Neural cell (in vitro differentiated cells): Measurements from ENCODE around the gene TCP10L. TPM values are rescaled to one million over a fixed set of nuclear protein-coding genes. Genes with fewer than 3 reads are reported as not detected.
"Not testable (repeated sequence)": the region's sequence is repeated elsewhere in the genome, so short reads cannot be mapped to it uniquely, and the experiment has no call there.

Experiments used
- H2AFZ ChIP-seq: fragments of 200-600, 300-800 bp; sonication (generic), shearing (Covaris generic); 2 replicates; pipeline ENCODE4 v1.6.0; 2014; ENCODE audit warnings: low read depth, mild to moderate bottlenecking, antibody characterized with exemption, low read length, moderate library complexity
- H3F3A ChIP-seq: fragments of 200-600 bp; shearing (Covaris generic); 2 replicates; pipeline ENCODE4 v1.6.1; 2016; ENCODE audit warnings: mild to moderate bottlenecking, moderate library complexity, mixed read lengths, antibody characterized with exemption, low read length; ENCODE audit not compliant: insufficient read depth, poor library complexity, severe bottlenecking
- H3K27ac ChIP-seq: fragments of 200-600, 300-800 bp; sonication (generic), shearing (Covaris generic); 2 replicates; pipeline ENCODE4 v1.5.1; 2014; ENCODE audit warnings: mild to moderate bottlenecking, low read length, moderate library complexity
- H3K27me3 ChIP-seq: fragments of 300-800, 200-600 bp; sonication (generic), shearing (Covaris generic); 2 replicates; pipeline ENCODE4 v1.6.0; 2014; ENCODE audit warnings: mild to moderate bottlenecking, low read depth, low read length, moderate library complexity; ENCODE audit not compliant: insufficient read depth
- H3K36me3 ChIP-seq: fragments of 300-800, 200-600 bp; sonication (generic), shearing (Covaris generic); 2 replicates; pipeline ENCODE4 v1.5.1; 2014; ENCODE audit warnings: mild to moderate bottlenecking, antibody characterized with exemption, low read length, moderate library complexity; ENCODE audit not compliant: insufficient read depth
- H3K4me2 ChIP-seq: fragments of 300-800, 200-600 bp; sonication (generic), shearing (Covaris generic); 2 replicates; pipeline ENCODE4 v1.6.0; 2014; ENCODE audit warnings: mild to moderate bottlenecking, low read length
- H3K4me3 ChIP-seq: fragments of 300-800, 200-600 bp; sonication (generic), shearing (Covaris generic); 2 replicates; pipeline ENCODE4 v1.5.1; 2014; ENCODE audit warnings: mild to moderate bottlenecking, low read length, moderate library complexity
- H3K79me2 ChIP-seq: fragments of 200-600 bp; shearing (Covaris generic); replicated peaks from 2 replicates; pipeline ENCODE4 v1.6.0; 2014; ENCODE audit warnings: mild to moderate bottlenecking, low read length, moderate library complexity; ENCODE audit not compliant: insufficient read depth
- H3K9ac ChIP-seq: fragments of 300-800, 200-600 bp; sonication (generic), shearing (Covaris generic); 2 replicates; pipeline ENCODE4 v1.6.1; 2016; ENCODE audit warnings: mild to moderate bottlenecking, low read length, mixed read lengths
- H3K9me2 ChIP-seq: fragments of 200-600 bp; shearing (Covaris generic); 2 replicates; pipeline ENCODE4 v1.6.1; 2016; ENCODE audit warnings: mild to moderate bottlenecking, low read length, mixed read lengths; ENCODE audit not compliant: insufficient read depth
- H3K9me3 ChIP-seq: fragments of 200-600, 300-800 bp; sonication (generic), shearing (Covaris generic); 2 replicates; pipeline ENCODE4 v1.6.1; 2016; ENCODE audit warnings: mild to moderate bottlenecking, mixed run types, low read length, moderate library complexity, mixed read lengths
- H4K20me1 ChIP-seq: fragments of 200-600 bp; shearing (Covaris generic); 2 replicates; pipeline ENCODE4 v1.6.1; 2016; ENCODE audit warnings: mild to moderate bottlenecking, mixed run types; ENCODE audit not compliant: insufficient read depth
- EP300 ChIP-seq: fragments of 450-650 bp; conservative IDR thresholded peaks from 2 replicates; pipeline ENCODE4 v1.6.1; 2014; ENCODE audit warnings: antibody characterized with exemption, mild to moderate bottlenecking, moderate library complexity; ENCODE audit not compliant: poor library complexity, severe bottlenecking
- EZH2 ChIP-seq: fragments of 200-600, 300-800 bp; shearing (Covaris generic), sonication (generic); IDR thresholded peaks from 2 replicates; pipeline ENCODE4 v1.6.1; 2014; ENCODE audit warnings: antibody characterized with exemption, low read length, borderline replicate concordance, mild to moderate bottlenecking; ENCODE audit not compliant: insufficient read depth, poor library complexity, severe bottlenecking
- MXI1 ChIP-seq: fragments of 450-650 bp; conservative IDR thresholded peaks from 2 replicates; pipeline ENCODE4 v1.6.1; 2014; ENCODE audit warnings: antibody characterized with exemption, mild to moderate bottlenecking; ENCODE audit not compliant: poor library complexity, severe bottlenecking
- POLR2AphosphoS5 ChIP-seq: IDR thresholded peaks from 2 replicates; pipeline ENCODE4 v1.6.1; 2012
- RAD21 ChIP-seq: fragments of 450-650 bp; conservative IDR thresholded peaks from 2 replicates; pipeline ENCODE4 v1.6.1; 2014; ENCODE audit warnings: antibody characterized with exemption, mild to moderate bottlenecking, moderate library complexity
- SMC3 ChIP-seq: fragments of 450-650 bp; conservative IDR thresholded peaks from 2 replicates; pipeline ENCODE4 v1.6.1; 2014; ENCODE audit warnings: antibody characterized with exemption, mild to moderate bottlenecking, moderate library complexity; ENCODE audit not compliant: poor library complexity
- TAF1 ChIP-seq: IDR thresholded peaks from 2 replicates; pipeline ENCODE4 v1.6.1; 2012; ENCODE audit warnings: low read depth
- polyA plus RNA-seq: library from polyadenylated mRNA; depleted of rRNA; stranded (reverse); fragments of >200 nt; gene quantifications from 2 replicates; pipeline ENCODE4 v1.2.3, GENCODE V29; 2014
- TF ChIP-seq, protein P1 (sequence below): fragments of 450-650 bp; IDR thresholded peaks from 2 replicates; pipeline ENCODE4 v1.5.1; 2014; ENCODE audit warnings: antibody characterized with exemption, mild to moderate bottlenecking, moderate library complexity; ENCODE audit not compliant: poor library complexity, severe bottlenecking
- TF ChIP-seq, protein P2 (sequence below): IDR thresholded peaks from 2 replicates; pipeline ENCODE4 v1.6.1; 2012; ENCODE audit warnings: borderline replicate concordance

TCP10L gene
- polyA plus RNA-seq, 1 donor from 2014 or later, result 1.7 TPM

DNA sequence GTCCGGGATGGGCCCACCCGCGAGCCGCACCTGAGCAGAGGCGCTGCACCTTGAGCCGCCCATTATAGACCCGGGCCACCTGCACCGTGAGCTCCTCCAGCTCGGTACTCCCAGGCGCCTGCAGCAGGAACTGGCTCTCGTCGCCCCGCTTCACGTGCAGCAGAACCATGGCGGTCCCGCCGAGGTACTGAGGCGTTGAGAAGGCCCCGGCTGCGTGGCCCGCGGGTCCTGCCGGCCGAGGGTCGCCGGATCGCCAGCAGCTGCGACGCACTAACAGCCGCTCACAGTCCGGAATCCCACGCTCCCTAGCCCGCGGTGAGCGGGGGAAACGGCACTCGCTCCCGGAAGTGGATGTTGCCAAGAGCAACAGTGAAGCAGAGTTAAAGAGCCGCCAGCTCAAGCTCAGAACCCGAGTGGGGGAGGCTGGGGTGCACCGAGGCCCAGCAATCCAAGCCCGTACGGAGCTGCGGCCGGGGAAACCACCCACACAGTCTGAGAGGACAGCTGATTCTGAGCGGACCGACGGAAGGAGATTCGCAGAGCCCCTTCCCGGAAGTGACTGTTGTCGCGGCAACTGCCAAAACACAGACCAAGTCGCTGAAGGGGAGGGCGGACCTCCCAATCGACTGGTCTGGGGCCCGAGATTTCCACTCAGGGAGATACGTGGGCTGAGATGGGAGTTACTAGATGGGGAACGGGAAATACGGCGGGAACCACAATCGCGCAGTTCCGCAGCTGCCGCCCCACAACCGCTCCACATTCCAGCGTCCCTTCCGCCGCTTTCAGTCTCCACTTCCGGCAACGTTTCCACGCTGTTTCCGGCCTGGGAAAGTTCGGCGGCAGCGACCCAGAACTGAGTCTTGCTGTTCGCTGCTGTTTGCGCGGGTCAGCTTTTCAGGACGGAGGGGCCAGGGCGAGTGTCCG is 27.0 kb upstream of the TCP10L start, which contains the start of gene CFAP298:
Gene CFAP298, minus strand, starts transcription at position 303 of the 924 bp plus-strand sequence. Its CDS starts 134 bp downstream, at position 169.
- Histone ChIP-seq H3K36me3 (no peaks in the 10 kb centered on the region), H3K4me3 (peak within 1 kb of the TSS; percentile 93), H3K9me3 (no peaks in the 10 kb centered on the region), H3K9me2 (no peaks in the 10 kb centered on the region), H3F3A (no peaks in the 10 kb centered on the region), H3K9ac (peak within 1 kb of the TSS; percentile 72), H3K4me2 (peak within 1 kb of the TSS; percentile 82), H3K27me3 (no peaks in the 10 kb centered on the region), H2AFZ (peak within 1 kb of the TSS; percentile 71), H3K27ac (peak within 1 kb of the TSS; percentile 75), H3K79me2 (peaks cover 8% of the 10 kb centered on the region), H4K20me1 (no peaks in the 10 kb centered on the region)
- TF ChIP-seq, protein P1, sequence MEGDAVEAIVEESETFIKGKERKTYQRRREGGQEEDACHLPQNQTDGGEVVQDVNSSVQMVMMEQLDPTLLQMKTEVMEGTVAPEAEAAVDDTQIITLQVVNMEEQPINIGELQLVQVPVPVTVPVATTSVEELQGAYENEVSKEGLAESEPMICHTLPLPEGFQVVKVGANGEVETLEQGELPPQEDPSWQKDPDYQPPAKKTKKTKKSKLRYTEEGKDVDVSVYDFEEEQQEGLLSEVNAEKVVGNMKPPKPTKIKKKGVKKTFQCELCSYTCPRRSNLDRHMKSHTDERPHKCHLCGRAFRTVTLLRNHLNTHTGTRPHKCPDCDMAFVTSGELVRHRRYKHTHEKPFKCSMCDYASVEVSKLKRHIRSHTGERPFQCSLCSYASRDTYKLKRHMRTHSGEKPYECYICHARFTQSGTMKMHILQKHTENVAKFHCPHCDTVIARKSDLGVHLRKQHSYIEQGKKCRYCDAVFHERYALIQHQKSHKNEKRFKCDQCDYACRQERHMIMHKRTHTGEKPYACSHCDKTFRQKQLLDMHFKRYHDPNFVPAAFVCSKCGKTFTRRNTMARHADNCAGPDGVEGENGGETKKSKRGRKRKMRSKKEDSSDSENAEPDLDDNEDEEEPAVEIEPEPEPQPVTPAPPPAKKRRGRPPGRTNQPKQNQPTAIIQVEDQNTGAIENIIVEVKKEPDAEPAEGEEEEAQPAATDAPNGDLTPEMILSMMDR, result no peak
- TF ChIP-seq TAF1 (peak; percentile 4), MXI1 (peak; percentile 98), POLR2AphosphoS5 (no peak), EP300 (peak; percentile 72), SMC3 (peak; percentile 11)
- TF ChIP-seq, protein P2, sequence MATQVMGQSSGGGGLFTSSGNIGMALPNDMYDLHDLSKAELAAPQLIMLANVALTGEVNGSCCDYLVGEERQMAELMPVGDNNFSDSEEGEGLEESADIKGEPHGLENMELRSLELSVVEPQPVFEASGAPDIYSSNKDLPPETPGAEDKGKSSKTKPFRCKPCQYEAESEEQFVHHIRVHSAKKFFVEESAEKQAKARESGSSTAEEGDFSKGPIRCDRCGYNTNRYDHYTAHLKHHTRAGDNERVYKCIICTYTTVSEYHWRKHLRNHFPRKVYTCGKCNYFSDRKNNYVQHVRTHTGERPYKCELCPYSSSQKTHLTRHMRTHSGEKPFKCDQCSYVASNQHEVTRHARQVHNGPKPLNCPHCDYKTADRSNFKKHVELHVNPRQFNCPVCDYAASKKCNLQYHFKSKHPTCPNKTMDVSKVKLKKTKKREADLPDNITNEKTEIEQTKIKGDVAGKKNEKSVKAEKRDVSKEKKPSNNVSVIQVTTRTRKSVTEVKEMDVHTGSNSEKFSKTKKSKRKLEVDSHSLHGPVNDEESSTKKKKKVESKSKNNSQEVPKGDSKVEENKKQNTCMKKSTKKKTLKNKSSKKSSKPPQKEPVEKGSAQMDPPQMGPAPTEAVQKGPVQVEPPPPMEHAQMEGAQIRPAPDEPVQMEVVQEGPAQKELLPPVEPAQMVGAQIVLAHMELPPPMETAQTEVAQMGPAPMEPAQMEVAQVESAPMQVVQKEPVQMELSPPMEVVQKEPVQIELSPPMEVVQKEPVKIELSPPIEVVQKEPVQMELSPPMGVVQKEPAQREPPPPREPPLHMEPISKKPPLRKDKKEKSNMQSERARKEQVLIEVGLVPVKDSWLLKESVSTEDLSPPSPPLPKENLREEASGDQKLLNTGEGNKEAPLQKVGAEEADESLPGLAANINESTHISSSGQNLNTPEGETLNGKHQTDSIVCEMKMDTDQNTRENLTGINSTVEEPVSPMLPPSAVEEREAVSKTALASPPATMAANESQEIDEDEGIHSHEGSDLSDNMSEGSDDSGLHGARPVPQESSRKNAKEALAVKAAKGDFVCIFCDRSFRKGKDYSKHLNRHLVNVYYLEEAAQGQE, result peak; percentile 59

DNA sequence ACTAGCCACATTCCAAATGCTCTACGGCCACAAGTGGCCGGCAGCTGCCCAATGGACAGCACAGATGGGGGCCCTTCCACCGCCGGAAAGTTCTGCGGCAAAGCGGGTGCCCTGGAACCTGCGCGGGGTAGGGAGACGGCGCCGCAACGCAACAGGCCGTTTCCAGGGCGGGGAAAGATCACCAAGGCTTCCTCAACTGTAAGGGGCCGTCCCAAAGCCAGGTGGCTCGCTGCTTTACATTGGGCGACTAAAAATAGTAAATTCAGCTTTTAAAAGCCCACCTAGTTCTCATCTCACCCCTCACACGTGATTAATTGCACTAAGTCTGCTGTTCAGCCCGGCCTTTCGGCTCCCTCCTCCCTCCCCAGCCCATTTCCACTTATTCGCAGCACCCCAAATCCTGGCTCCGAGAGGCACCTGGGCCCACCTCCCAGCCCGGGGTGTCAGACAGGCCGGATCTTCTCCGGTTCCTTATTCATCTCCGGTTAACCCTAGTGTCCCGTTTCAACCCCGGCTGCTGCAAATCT is 26.2 kb upstream of the TCP10L start:
- peak overlapping the region; percentile 72 for H3K9ac ChIP-seq
- H2AFZ ChIP-seq, result peak overlapping the region; percentile 71
- H3K4me2 ChIP-seq, result peak overlapping the region; percentile 82
- no peaks in the 10 kb centered on the region for H4K20me1 ChIP-seq
- H3K9me2 ChIP-seq, result no peaks in the 10 kb centered on the region
- no peaks in the 10 kb centered on the region for H3K36me3 ChIP-seq
- H3F3A ChIP-seq, result no peaks in the 10 kb centered on the region
- peak overlapping the region; percentile 75 for H3K27ac ChIP-seq
- peak overlapping the region; percentile 93 for H3K4me3 ChIP-seq
- TF ChIP-seq SMC3 (no peak), EZH2 (no peak), EP300 (no peak), MXI1 (no peak), TAF1 (no peak), RAD21 (no peak), POLR2AphosphoS5 (no peak)
- TF ChIP-seq, protein P1, result no peak
- TF ChIP-seq, protein P2, result no peak
- no peaks in the 10 kb centered on the region for H3K9me3 ChIP-seq
- H3K79me2 ChIP-seq, result peaks cover 8% of the 10 kb centered on the region
- H3K27me3 ChIP-seq, result no peaks in the 10 kb centered on the region

DNA sequence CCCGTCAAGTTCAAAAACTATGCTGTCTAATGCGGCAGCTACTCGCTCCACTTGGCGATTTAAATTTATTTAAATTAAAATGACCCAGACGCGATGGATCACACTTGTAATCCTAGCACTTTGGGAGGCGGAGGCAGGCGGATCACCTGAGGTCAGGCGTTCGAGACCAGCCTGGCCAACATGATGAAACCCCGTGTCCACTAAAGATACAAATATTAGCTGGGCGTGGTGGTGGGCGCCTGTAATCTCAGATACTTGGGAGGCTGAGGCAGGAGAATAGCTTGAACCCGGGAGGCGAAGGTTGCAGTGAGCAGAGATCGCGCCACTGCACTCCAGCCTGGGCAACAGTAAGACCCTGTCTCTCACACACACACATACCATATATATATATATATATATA is 25.6 kb upstream of the TCP10L start:
- Histone ChIP-seq H3K4me3 (peak overlapping the region; percentile 55), H3K4me2 (peak overlapping the region; percentile 5)
- not testable (repeated sequence) for H4K20me1 ChIP-seq, H3K9me2 ChIP-seq, H2AFZ ChIP-seq, H3F3A ChIP-seq, H3K27ac ChIP-seq, H3K9me3 ChIP-seq, H3K79me2 ChIP-seq, H3K36me3 ChIP-seq, H3K27me3 ChIP-seq, H3K9ac ChIP-seq
